Sigmoid colon (tissue), 4 donors: Measurements from ENCODE around the gene TRUB1.

Experiments used
- EP300 ChIP-seq, 4 donors: sonication (generic); formaldehyde crosslinking; IDR thresholded peaks; one replicate each; pipeline ENCODE4 v1.6.1; 2017; ENCODE audit warnings: antibody characterized with exemption in 4 of 4
- POLR2A ChIP-seq, 2 donors: fragments of 450-650 bp; IDR thresholded peaks; one replicate each; pipeline ENCODE4 v1.6.1; 2016; ENCODE audit warnings: antibody characterized with exemption in 2 of 2, mild to moderate bottlenecking in 2 of 2, moderate library complexity in 2 of 2
- POLR2AphosphoS5 ChIP-seq, 4 donors: sonication (generic); formaldehyde crosslinking; IDR thresholded peaks; one replicate each; pipeline ENCODE4 v1.6.1; 2017; ENCODE audit warnings: antibody characterized with exemption in 4 of 4
- TF ChIP-seq, protein P1 (sequence below), 4 experiments: fragments of 450-650 bp in 3 of 4; fragments of 200-600 bp in 1 of 4; IDR thresholded peaks; one replicate each; pipeline ENCODE4 v1.5.1; 2016 to 2019; ENCODE audit warnings: antibody characterized with exemption in 4 of 4, mild to moderate bottlenecking in 3 of 4, moderate library complexity in 2 of 4

DNA sequence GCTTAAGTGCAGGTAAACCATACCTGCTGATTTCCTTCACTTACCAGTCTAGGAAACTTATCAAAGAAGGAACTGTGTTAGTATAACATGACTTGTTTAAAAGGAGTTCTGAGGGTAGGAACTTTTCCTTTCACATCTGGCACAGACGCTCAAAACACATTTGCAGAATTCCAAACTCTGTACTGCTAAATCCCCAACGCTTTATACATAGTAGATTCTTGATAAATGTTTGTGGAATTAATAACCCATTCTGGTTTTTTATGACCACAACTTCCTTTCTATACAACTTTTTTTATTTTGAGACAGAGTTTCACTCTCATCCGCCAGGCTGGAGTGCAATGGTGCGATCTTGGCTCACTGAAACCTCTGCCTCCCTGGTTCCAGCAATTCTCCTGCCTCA is 7.7 kb upstream of the TRUB1 start:
- TF ChIP-seq POLR2AphosphoS5 (IDR thresholded peaks at IDR 0.05) (no peak), POLR2A (IDR thresholded peaks at IDR 0.05) (no peak), EP300 (IDR thresholded peaks at IDR 0.05) (no peak)
- TF ChIP-seq, protein P1, sequence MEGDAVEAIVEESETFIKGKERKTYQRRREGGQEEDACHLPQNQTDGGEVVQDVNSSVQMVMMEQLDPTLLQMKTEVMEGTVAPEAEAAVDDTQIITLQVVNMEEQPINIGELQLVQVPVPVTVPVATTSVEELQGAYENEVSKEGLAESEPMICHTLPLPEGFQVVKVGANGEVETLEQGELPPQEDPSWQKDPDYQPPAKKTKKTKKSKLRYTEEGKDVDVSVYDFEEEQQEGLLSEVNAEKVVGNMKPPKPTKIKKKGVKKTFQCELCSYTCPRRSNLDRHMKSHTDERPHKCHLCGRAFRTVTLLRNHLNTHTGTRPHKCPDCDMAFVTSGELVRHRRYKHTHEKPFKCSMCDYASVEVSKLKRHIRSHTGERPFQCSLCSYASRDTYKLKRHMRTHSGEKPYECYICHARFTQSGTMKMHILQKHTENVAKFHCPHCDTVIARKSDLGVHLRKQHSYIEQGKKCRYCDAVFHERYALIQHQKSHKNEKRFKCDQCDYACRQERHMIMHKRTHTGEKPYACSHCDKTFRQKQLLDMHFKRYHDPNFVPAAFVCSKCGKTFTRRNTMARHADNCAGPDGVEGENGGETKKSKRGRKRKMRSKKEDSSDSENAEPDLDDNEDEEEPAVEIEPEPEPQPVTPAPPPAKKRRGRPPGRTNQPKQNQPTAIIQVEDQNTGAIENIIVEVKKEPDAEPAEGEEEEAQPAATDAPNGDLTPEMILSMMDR (IDR thresholded peaks at IDR 0.05): no peak
